HCT116 (cell line): Measurements from ENCODE around the gene SDK1. TPM values are rescaled to one million over a fixed set of nuclear protein-coding genes. Genes with fewer than 3 reads are reported as not detected.

Experiments
- ATAC-seq: fragments of 200-7000 bp; cut with Tn5 transposase; 2 replicates; pipeline ENCODE4 v1.9.1; 2020; ENCODE audit warnings: mild to moderate bottlenecking, moderate library complexity
- BruUV-seq: library from RNA; stranded (reverse); fragments of 400-500 nt; replicated peaks from 2 replicates; lab custom pipeline; 2021; lab: Mats Ljungman, UMichigan
- CTCF ChIA-PET: fragments of 300-600 bp; sonication (Branson Sonifier 250); formaldehyde crosslinking; loops from one replicate; lab custom pipeline; 2021; ENCODE audit warnings: antibody characterized with exemption; lab: Charles Lee
- POLR2A ChIA-PET: fragments of 300-600, 350-600 bp; sonication (Branson Sonifier 250); formaldehyde crosslinking; loops from one replicate; lab custom pipeline; 2021; ENCODE audit warnings: antibody characterized with exemption; lab: Charles Lee
- RAD21 ChIA-PET, 2 experiments: fragments of 300-600 bp; sonication (Branson Sonifier 250); formaldehyde crosslinking; loops; one replicate each; lab custom pipeline; 2023; ENCODE audit warnings: low total read pairs in 2 of 2; ENCODE audit not compliant: uncharacterized antibody in 2 of 2, unreplicated experiment in 2 of 2, low non-redundant PET in 1 of 2; lab: Charles Lee
- DNase-seq: peaks from one replicate; pipeline ENCODE4 v3.0.0-alpha.2; 2010; ENCODE audit warnings: low read depth, low spot score
- H2AFZ ChIP-seq: fragments of 200-600 bp; shearing (Covaris generic), sonication (generic); 2 replicates; pipeline ENCODE4 v1.6.1; 2017; ENCODE audit warnings: low read depth, mixed run types, mixed read lengths, antibody characterized with exemption, low read length; ENCODE audit not compliant: poor library complexity, severe bottlenecking
- H3K27ac ChIP-seq: 2 replicates; pipeline ENCODE4 v1.5.1; 2012; ENCODE audit warnings: low read depth, low read length
- H3K27me3 ChIP-seq: fragments of 200-600 bp; sonication (generic); 2 replicates; pipeline ENCODE4 v1.6.1; 2016; ENCODE audit warnings: mixed run types, low read length, mixed read lengths; ENCODE audit not compliant: insufficient read depth
- H3K36me3 ChIP-seq, 2 experiments: fragments of 200-500 bp in 1 of 2; fragments of 200-600 bp in 1 of 2; sonication (Bioruptor generic) in 1 of 2; sonication (generic) in 1 of 2; 2 replicates each; pipeline versions ENCODE4 v1.5.1 to v1.6.1; 2014 to 2016; ENCODE audit warnings: low read length in 2 of 2, inconsistent platforms in 1 of 2, mixed read lengths in 1 of 2, mixed run types in 1 of 2; ENCODE audit not compliant: insufficient read depth in 2 of 2, control insufficient read depth in 1 of 2
- H3K4me1 ChIP-seq, 2 experiments: fragments of 200-600 bp in 1 of 2; sonication (generic) in 1 of 2; 2 replicates each; pipeline versions ENCODE4 v1.5.1 to v1.6.1; 2012 to 2017; ENCODE audit warnings: low read length in 2 of 2, inconsistent platforms in 1 of 2, mild to moderate bottlenecking in 1 of 2, mixed read lengths in 1 of 2, mixed run types in 1 of 2, moderate library complexity in 1 of 2; ENCODE audit not compliant: insufficient read depth in 2 of 2, control insufficient read depth in 1 of 2
- H3K4me2 ChIP-seq: fragments of 200-600 bp; sonication (generic); 2 replicates; pipeline ENCODE4 v1.6.1; 2017; ENCODE audit warnings: mixed run types, low read length, mixed read lengths
- H3K4me3 ChIP-seq, 2 experiments: fragments of 200-600 bp in 1 of 2; sonication (generic) in 1 of 2; replicated peaks in 1 of 2; 2 replicates each; pipeline ENCODE4 v1.5.1; 2011 to 2016; ENCODE audit warnings: low read length in 2 of 2, control low read depth in 1 of 2, low read depth in 1 of 2, mild to moderate bottlenecking in 1 of 2, mixed read lengths in 1 of 2, mixed run types in 1 of 2
- H3K79me2 ChIP-seq: fragments of 200-600 bp; sonication (generic); 2 replicates; pipeline ENCODE4 v1.6.1; 2017; ENCODE audit warnings: mild to moderate bottlenecking, mixed run types, low read length, moderate library complexity, mixed read lengths; ENCODE audit not compliant: insufficient read depth
- H3K9ac ChIP-seq: fragments of 200-600 bp; sonication (generic); 2 replicates; pipeline ENCODE4 v1.6.1; 2016; ENCODE audit warnings: low read length, mixed read lengths
- H3K9me2 ChIP-seq: fragments of 200-600 bp; sonication (generic), shearing (Covaris generic); 2 replicates; pipeline ENCODE4 v1.6.1; 2017; ENCODE audit warnings: mixed run types, mild to moderate bottlenecking, moderate library complexity; ENCODE audit not compliant: insufficient read depth
- H3K9me3 ChIP-seq, 2 experiments: fragments of 200-500 bp in 1 of 2; fragments of 200-600 bp in 1 of 2; sonication (Bioruptor generic) in 1 of 2; sonication (generic) in 1 of 2; 2 replicates each; pipeline ENCODE4 v1.6.1; 2014 to 2017; ENCODE audit warnings: low read length in 2 of 2, mixed read lengths in 2 of 2, inconsistent platforms in 1 of 2, low read depth in 1 of 2, mild to moderate bottlenecking in 1 of 2, mixed run types in 1 of 2, moderate library complexity in 1 of 2; ENCODE audit not compliant: control insufficient read depth in 1 of 2, insufficient read depth in 1 of 2
- H4K20me1 ChIP-seq: fragments of 200-600 bp; sonication (generic), shearing (Covaris generic); 2 replicates; pipeline ENCODE4 v1.6.1; 2017; ENCODE audit warnings: mixed run types, mild to moderate bottlenecking, moderate library complexity; ENCODE audit not compliant: insufficient read depth
- CBX3 ChIP-seq: IDR thresholded peaks from 2 replicates; pipeline ENCODE4 v1.6.1; 2012; ENCODE audit warnings: low read depth
- EGR1 ChIP-seq: IDR thresholded peaks from 2 replicates; pipeline ENCODE4 v1.6.1; 2012; ENCODE audit warnings: low read depth
- EZH2phosphoT487 ChIP-seq: fragments of 200-600 bp; IDR thresholded peaks from 2 replicates; pipeline ENCODE4 v1.6.1; 2018; ENCODE audit warnings: antibody characterized with exemption, borderline replicate concordance
- TCF7L2 ChIP-seq: IDR thresholded peaks from 2 replicates; pipeline ENCODE4 v1.7.0; 2011; ENCODE audit warnings: borderline replicate concordance, inconsistent platforms; ENCODE audit not compliant: insufficient read depth, insufficient read length; ENCODE audit errors: extremely low read depth
- ZFX ChIP-seq: fragments of 450-650 bp; IDR thresholded peaks from 2 replicates; pipeline ENCODE4 v1.6.1; 2017
- intact Hi-C: fragments of 100-400 bp; cut with micrococcal nuclease; formaldehyde crosslinking; loops from 2 replicates; pipeline ENCODE4 v1.10.0; 2022
- total RNA-seq: library from RNA; stranded (reverse); gene quantifications from one replicate; pipeline ENCODE4 v1.2.1, GENCODE V29; 2021; ENCODE audit not compliant: unreplicated experiment
- TF ChIP-seq, protein P1 (sequence below): IDR thresholded peaks from 2 replicates; pipeline ENCODE4 v1.6.1; 2012; ENCODE audit warnings: low read depth
- TF ChIP-seq, protein P2 (sequence below), 3 experiments: fragments of 200-600 bp in 1 of 3; sonication (generic) in 1 of 3; IDR thresholded peaks in 2 of 3; conservative IDR thresholded peaks in 1 of 3; 2 replicates each; pipeline ENCODE4 v1.5.1; 2012 to 2017; ENCODE audit warnings: low read depth in 2 of 3, low read length in 2 of 3, antibody characterized with exemption in 1 of 3, borderline replicate concordance in 1 of 3, control low read depth in 1 of 3, mild to moderate bottlenecking in 1 of 3, mixed read lengths in 1 of 3, mixed run types in 1 of 3, moderate library complexity in 1 of 3; ENCODE audit not compliant: insufficient read depth in 1 of 3

SDK1 gene
- total RNA-seq, 1 experiment from 2014 or later = 0.05 TPM

GRCh38 chr7:4241304-4241612 lies 940.2 kb downstream of the SDK1 start (continued):
- TF ChIP-seq, protein P1, sequence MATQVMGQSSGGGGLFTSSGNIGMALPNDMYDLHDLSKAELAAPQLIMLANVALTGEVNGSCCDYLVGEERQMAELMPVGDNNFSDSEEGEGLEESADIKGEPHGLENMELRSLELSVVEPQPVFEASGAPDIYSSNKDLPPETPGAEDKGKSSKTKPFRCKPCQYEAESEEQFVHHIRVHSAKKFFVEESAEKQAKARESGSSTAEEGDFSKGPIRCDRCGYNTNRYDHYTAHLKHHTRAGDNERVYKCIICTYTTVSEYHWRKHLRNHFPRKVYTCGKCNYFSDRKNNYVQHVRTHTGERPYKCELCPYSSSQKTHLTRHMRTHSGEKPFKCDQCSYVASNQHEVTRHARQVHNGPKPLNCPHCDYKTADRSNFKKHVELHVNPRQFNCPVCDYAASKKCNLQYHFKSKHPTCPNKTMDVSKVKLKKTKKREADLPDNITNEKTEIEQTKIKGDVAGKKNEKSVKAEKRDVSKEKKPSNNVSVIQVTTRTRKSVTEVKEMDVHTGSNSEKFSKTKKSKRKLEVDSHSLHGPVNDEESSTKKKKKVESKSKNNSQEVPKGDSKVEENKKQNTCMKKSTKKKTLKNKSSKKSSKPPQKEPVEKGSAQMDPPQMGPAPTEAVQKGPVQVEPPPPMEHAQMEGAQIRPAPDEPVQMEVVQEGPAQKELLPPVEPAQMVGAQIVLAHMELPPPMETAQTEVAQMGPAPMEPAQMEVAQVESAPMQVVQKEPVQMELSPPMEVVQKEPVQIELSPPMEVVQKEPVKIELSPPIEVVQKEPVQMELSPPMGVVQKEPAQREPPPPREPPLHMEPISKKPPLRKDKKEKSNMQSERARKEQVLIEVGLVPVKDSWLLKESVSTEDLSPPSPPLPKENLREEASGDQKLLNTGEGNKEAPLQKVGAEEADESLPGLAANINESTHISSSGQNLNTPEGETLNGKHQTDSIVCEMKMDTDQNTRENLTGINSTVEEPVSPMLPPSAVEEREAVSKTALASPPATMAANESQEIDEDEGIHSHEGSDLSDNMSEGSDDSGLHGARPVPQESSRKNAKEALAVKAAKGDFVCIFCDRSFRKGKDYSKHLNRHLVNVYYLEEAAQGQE = no peak
- TF ChIP-seq EZH2phosphoT487 (no peak), ZFX (no peak), TCF7L2 (no peak), EGR1 (no peak), CBX3 (no peak)
- TF ChIP-seq, all 23 proteins: peak for 0

DNA sequence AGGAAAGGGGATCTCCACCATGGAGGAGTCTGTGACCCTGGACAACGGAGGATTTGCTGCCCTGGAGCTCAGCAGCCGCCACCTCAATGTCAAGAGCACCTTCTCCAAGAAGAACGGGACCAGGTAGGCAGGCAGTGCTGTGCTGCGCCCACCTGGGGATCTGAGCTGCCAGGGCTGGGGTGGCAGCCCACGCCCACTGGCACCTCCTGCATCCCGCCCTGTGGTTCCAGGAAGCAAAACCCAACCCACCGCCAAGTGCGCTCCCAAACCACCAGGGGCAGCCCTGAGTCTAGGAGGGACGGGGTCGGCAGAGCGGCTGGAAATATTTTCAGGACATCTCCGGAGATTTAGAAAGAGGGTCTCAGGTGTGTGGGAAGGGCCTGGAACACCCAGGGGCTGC lies 940.7 kb downstream of the SDK1 start:
- Histone ChIP-seq H3K9me2 (no peaks in the 10 kb centered on the region), H3K27ac (no peak overlapping the region), H3K4me1 (no peaks in the 10 kb centered on the region), H4K20me1 (no peaks in the 10 kb centered on the region), H3K9ac (no peak overlapping the region), H3K4me3 (no peak overlapping the region), H3K27me3 (no peaks in the 10 kb centered on the region), H3K9me3 (no peaks in the 10 kb centered on the region; a peak in 1 of 4 replicates), H2AFZ (no peak overlapping the region), H3K36me3 (no peaks in the 10 kb centered on the region), H3K79me2 (no peaks in the 10 kb centered on the region), H3K4me2 (no peak overlapping the region)
- TF ChIP-seq, protein P2, sequence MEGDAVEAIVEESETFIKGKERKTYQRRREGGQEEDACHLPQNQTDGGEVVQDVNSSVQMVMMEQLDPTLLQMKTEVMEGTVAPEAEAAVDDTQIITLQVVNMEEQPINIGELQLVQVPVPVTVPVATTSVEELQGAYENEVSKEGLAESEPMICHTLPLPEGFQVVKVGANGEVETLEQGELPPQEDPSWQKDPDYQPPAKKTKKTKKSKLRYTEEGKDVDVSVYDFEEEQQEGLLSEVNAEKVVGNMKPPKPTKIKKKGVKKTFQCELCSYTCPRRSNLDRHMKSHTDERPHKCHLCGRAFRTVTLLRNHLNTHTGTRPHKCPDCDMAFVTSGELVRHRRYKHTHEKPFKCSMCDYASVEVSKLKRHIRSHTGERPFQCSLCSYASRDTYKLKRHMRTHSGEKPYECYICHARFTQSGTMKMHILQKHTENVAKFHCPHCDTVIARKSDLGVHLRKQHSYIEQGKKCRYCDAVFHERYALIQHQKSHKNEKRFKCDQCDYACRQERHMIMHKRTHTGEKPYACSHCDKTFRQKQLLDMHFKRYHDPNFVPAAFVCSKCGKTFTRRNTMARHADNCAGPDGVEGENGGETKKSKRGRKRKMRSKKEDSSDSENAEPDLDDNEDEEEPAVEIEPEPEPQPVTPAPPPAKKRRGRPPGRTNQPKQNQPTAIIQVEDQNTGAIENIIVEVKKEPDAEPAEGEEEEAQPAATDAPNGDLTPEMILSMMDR (IDR thresholded peaks at IDR 0.05 in 2 of 3, conservative IDR thresholded peaks at IDR 0.05 in 1 of 3; ENCODE audit: borderline replicate concordance in 1 of 3, insufficient read depth in 1 of 3, low read depth in 2 of 3, low read length in 2 of 3) = peak in 2 of 3 experiments; percentile 57 to 62; a peak in 4 of 6 replicates
- no peak for TF ChIP-seq CBX3
- ATAC-seq (peak; percentile 94), DNase-seq (peak; percentile 4)
- no TSS peak for BruUV-seq
- RAD21 ChIA-PET = no interaction called here
- POLR2A ChIA-PET = no interaction called here
- CTCF ChIA-PET = no interaction called here
- intact Hi-C loops = no loop called here
